Nephron (organoid): ENCODE data around the gene IFI27L1.

Experiments used
- H3K27ac Mint-ChIP-seq, 3 experiments: 2 replicates each; pipeline ENCODE4 v1.8.0; 2020; ENCODE audit warnings: mixed read lengths in 3 of 3, mild to moderate bottlenecking in 2 of 3, moderate library complexity in 1 of 3
- H3K27me3 Mint-ChIP-seq: 2 replicates; pipeline ENCODE4 v1.8.0; 2021; ENCODE audit warnings: low read depth, mild to moderate bottlenecking, moderate library complexity, mixed read lengths
- H3K36me3 Mint-ChIP-seq: 2 replicates; pipeline ENCODE4 v1.8.0; 2020; ENCODE audit warnings: low read depth, mixed read lengths
- H3K4me1 Mint-ChIP-seq: 2 replicates; pipeline ENCODE4 v1.8.0; 2020; ENCODE audit warnings: mixed read lengths
- H3K4me3 Mint-ChIP-seq, 3 experiments: 2 replicates each; pipeline ENCODE4 v1.8.0; 2020; ENCODE audit warnings: mild to moderate bottlenecking in 3 of 3, mixed read lengths in 3 of 3, moderate library complexity in 2 of 3
- H3K9me3 Mint-ChIP-seq: 2 replicates; pipeline ENCODE4 v1.8.0; 2020; ENCODE audit warnings: mixed read lengths
- TF ChIP-seq, protein P1 (sequence below), 3 experiments: fragments of 200-600 bp; sonication (generic); IDR thresholded peaks; one replicate each; pipeline ENCODE4 v1.5.0; 2021; ENCODE audit warnings: antibody characterized with exemption in 3 of 3; ENCODE audit not compliant: unreplicated experiment in 3 of 3

The IFI27L1 gene

DNA sequence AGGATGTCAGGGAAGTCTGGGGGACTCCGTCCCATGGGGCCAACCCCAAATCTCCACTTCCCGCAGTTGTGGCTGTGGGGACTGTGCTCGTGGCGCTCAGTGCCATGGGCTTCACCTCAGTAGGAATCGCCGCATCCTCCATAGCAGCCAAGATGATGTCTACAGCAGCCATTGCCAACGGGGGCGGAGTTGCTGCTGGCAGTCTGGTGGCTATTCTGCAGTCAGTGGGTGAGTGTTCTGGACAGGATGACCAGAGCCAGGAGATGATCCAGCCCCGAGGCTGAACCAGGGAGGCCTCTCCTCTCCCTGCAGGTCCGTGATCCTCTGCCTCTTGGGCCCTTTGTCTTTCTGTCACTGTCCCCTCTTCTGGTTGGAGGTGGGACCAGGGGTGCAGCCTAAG is 20.6 kb downstream of the IFI27L1 start:
- peaks cover 27% of the 10 kb centered on the region for H3K36me3 Mint-ChIP-seq
- TF ChIP-seq, protein P1, sequence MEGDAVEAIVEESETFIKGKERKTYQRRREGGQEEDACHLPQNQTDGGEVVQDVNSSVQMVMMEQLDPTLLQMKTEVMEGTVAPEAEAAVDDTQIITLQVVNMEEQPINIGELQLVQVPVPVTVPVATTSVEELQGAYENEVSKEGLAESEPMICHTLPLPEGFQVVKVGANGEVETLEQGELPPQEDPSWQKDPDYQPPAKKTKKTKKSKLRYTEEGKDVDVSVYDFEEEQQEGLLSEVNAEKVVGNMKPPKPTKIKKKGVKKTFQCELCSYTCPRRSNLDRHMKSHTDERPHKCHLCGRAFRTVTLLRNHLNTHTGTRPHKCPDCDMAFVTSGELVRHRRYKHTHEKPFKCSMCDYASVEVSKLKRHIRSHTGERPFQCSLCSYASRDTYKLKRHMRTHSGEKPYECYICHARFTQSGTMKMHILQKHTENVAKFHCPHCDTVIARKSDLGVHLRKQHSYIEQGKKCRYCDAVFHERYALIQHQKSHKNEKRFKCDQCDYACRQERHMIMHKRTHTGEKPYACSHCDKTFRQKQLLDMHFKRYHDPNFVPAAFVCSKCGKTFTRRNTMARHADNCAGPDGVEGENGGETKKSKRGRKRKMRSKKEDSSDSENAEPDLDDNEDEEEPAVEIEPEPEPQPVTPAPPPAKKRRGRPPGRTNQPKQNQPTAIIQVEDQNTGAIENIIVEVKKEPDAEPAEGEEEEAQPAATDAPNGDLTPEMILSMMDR (IDR thresholded peaks at IDR 0.05; ENCODE audit: unreplicated experiment in 3 of 3): no peak
- H3K4me3 Mint-ChIP-seq: no peak overlapping the region
- no peaks in the 10 kb centered on the region for H3K9me3 Mint-ChIP-seq
- peaks cover 9% of the 10 kb centered on the region for H3K4me1 Mint-ChIP-seq
- H3K27ac Mint-ChIP-seq: no peak overlapping the region
- peaks cover 5% of the 10 kb centered on the region for H3K27me3 Mint-ChIP-seq

DNA sequence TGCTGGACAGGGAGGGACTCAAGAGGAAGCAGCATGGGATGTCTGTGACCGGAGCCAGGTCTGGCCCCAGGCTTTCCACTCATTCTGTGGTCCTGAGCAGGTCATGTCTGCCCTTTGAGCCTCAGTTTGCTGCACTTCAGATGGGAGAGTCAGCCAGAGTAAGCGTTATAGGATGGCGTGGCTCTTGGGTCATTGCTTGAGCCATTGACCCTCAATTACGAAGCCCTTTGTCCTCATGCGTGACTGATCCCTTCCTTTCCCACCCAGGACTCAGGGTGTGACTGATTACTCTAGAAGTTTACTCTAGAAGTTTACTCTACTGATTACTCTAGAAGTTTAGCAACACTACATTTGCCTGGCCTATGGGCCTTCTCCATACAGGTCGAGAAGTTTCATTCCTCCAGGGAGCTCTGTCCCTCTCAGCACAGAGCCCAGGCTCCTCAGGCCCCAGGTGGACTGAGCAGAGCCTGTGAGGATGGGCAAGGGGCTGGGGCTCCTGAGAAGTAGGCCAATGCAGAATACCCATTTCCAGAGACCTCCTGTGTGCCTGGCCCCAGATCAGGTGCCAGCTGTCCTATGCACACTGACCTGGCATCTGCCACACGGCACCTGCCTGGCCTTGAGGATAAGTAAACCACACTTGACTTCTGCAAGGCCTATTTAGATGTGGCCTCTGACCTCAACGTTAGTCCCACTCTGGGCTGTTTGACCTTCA is 21.8 kb downstream of the IFI27L1 start:
- peaks cover 5% of the 10 kb centered on the region for H3K27me3 Mint-ChIP-seq

DNA sequence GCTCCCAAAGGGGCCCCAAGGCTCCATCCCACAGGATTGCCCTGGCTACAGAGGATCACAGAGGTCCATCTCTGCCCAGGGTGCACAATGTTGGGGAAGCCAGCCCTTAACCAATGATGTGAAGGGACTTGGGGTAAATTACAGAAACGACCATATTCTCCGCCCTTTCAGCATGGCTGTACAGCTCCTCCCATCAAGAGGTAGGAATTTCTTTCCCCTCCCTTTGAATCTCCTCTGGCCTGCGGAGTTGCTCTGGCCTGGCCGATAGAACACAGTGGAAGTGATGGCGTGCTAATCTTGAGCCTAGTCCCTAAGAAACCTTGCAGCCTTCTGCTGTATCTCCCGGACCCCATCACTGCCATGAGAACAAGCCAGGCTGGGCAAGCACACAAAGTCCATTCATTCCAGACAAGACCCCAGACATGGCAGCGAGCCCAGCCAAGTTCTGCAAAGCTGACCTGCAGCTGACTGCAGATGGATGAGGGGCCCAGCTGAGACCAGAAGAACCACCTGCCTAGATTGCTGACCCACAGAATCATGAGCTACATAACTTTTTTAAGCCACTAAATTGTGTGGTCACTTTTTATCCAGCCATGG is 22.5 kb downstream of the IFI27L1 start:
- TF ChIP-seq, protein P1 (IDR thresholded peaks at IDR 0.05; ENCODE audit: unreplicated experiment in 3 of 3): no peak
- H3K9me3 Mint-ChIP-seq: no peaks in the 10 kb centered on the region
- peaks cover 5% of the 10 kb centered on the region for H3K27me3 Mint-ChIP-seq
- peak overlapping the region in 2 of 3 experiments; percentile 64 to 73 for H3K27ac Mint-ChIP-seq
- H3K36me3 Mint-ChIP-seq: peaks cover 25% of the 10 kb centered on the region
- no peak overlapping the region for H3K4me3 Mint-ChIP-seq
- peaks cover 9% of the 10 kb centered on the region for H3K4me1 Mint-ChIP-seq

More for the DNA sequence above, 21.8 kb downstream of the IFI27L1 start:
- Mint-ChIP-seq H3K4me1 (peaks cover 9% of the 10 kb centered on the region), H3K27ac (peak overlapping the region in 1 of 3 experiments; percentile 73), H3K36me3 (peaks cover 31% of the 10 kb centered on the region), H3K9me3 (no peaks in the 10 kb centered on the region), H3K4me3 (no peak overlapping the region)
- TF ChIP-seq, protein P1 (IDR thresholded peaks at IDR 0.05; ENCODE audit: unreplicated experiment in 3 of 3): no peak

DNA sequence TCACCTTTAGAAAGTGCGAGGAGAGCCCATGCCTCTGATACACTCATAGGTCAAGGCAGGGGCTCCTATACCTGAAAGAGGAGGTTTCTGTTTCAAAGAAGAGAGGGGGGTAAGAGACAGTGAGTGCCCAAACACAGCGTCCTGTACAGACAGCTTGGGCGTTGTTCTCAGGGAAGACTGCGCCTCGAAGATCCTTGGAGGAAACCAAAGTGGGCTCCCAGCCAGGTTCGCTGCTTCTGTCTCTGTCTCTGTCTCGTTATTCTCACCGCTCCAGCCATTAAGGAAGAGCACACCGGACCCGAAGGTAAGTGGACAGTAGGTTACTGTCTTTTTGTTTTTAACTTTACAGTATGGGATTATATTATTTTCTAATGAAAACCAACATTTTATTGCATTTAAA is 23.6 kb downstream of the IFI27L1 start:
- Mint-ChIP-seq H3K27me3 (peaks cover 5% of the 10 kb centered on the region), H3K36me3 (peaks cover 18% of the 10 kb centered on the region), H3K27ac (no peak overlapping the region), H3K4me3 (no peak overlapping the region), H3K9me3 (no peaks in the 10 kb centered on the region), H3K4me1 (peaks cover 9% of the 10 kb centered on the region)
- TF ChIP-seq, protein P1 (IDR thresholded peaks at IDR 0.05; ENCODE audit: unreplicated experiment in 3 of 3): no peak

DNA sequence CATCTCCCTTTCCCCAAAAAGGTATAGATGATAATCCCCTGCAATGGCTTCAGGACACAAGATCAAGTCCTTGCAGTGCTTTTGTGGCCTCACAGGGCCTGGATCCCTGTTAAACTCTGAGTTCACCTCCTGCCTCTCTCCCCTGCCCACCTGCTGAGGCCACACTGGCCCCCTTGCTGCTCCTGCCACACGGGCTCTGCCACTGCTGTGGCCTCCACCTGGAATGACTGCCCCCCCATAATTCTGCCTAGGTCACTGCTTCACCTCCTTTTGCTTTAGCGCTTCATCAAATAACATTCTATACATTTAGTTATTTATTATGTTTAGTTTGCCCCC is 28.8 kb downstream of the IFI27L1 start:
- H3K27ac Mint-ChIP-seq: no peak overlapping the region
- peaks cover 13% of the 10 kb centered on the region for H3K4me1 Mint-ChIP-seq
- H3K4me3 Mint-ChIP-seq: no peak overlapping the region
- no peaks in the 10 kb centered on the region for H3K9me3 Mint-ChIP-seq
- peaks cover 9% of the 10 kb centered on the region for H3K36me3 Mint-ChIP-seq
- peaks cover 5% of the 10 kb centered on the region for H3K27me3 Mint-ChIP-seq
- TF ChIP-seq, protein P1 (IDR thresholded peaks at IDR 0.05; ENCODE audit: unreplicated experiment in 3 of 3): no peak
